HG03521 (cell line): Measurements from ENCODE around the gene SLCO4A1.
"Not testable (repeated sequence)": the region's sequence is repeated elsewhere in the genome, so short reads cannot be mapped to it uniquely, and the experiment has no call there.

Source experiments
- ATAC-seq: cut with Tn5 transposase; IDR thresholded peaks from one replicate; pipeline ENCODE4 v1.9.1; 2021; ENCODE audit warnings: mild to moderate bottlenecking, moderate library complexity; ENCODE audit not compliant: unreplicated experiment

The SLCO4A1 gene

DNA sequence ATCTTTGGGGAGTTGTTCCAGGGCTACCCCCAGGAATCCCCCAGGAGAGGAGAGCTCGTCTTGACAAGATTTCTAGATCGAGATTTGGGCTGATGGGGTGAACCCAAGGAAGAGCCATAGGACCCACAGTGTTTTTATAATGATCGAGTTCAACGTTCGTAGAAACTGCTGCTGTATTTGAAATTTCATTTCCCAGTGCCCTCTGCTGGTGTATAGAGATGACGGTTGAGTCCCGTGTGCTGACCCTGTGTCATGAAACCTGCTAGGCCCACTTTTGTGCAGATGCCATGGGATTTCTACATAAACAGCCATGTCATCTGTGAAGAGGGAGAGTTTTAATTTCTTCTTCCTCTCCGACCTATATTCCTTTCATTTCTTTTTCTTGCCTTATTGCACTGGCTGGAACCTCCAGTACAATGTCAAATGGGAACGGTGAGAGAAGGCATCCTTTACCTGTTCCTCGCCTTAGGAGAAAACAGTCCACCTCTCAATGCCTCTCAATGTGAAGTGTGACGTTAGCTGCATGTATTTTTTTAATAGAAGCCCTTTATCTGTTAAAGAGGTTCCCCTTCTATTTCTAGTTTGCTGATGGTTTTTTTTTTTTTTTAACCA lies 37.8 kb downstream of the SLCO4A1 start:
- ATAC-seq, result no peak

DNA sequence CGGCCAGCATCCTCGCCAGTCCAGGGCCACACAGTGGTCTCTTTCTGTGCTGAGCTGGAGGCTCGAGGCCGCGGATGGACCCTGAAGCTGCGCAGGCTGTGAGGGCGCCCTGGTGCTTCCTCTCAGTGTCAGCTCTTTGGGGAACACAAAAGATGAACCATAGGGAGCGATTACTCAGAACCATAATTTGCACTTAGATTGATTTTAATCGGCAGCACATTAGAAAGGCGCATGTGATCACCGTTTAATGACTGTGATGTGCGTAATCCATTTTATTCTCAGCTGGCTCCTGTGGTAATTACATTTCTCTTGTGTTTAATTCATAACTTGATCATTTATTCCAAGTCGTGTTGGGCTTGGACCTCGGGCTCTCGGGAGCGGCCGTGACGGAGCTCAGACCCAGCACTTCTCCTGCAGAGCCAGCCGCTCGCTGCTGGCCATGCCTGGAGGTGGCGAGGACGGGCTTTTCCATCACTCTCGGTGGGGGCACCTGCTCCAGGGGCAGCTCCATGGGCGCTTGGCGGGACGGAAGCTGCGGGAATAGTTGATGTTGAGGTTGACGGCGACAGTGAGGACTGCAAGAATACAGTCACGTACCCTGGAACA lies 40.7 kb downstream of the SLCO4A1 start:
- no peak for ATAC-seq

DNA sequence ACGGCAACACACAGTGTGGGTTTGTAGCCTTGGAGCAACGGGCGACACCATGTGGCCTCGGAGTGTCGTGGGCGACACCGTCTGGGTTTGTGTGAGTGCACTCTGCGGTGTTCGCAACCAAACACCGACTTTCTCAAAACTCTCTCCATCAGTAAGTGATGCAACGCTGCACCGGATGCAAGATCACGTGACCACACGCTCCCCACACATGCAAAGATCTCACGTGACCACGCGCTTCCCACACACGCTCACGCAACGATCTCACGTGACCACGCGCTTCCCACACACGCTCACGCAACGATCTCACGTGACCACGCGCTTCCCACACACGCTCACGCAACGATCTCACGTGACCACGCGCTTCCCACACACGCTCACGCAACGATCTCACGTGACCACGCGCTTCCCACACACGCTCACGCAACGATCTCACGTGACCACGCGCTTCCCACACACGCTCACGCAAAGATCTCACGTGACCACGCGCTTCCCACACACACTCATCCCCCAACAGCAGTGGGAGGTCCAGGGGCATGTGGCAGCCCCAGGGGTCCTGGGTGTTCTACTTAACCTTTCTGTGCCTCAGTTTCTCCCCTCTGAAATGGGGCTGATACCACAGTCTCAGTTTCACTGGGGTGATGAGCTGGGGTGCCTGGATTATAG lies 41.5 kb downstream of the SLCO4A1 start:
- not testable (repeated sequence) for ATAC-seq

DNA sequence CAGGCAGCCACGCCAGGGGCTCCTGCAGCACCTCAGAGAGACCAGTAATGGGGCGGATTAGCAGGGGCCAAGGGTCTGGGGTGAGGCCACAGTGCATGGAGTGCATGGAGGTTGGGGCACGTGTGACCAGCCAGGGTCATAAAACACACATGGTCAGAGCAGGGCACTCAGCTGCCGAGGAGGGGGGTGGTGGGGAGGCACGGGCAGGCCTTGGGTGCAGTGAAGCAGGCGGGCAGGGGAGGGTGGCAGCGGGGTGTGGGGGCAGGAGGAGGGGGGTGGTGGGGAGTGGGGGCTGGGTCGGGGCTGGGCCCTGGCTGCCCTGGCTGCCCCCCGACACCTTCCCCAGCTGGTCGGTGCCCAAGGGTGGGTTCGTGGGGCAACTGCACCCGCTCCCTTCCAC lies 42.7 kb downstream of the SLCO4A1 start:
- no peak for ATAC-seq

DNA sequence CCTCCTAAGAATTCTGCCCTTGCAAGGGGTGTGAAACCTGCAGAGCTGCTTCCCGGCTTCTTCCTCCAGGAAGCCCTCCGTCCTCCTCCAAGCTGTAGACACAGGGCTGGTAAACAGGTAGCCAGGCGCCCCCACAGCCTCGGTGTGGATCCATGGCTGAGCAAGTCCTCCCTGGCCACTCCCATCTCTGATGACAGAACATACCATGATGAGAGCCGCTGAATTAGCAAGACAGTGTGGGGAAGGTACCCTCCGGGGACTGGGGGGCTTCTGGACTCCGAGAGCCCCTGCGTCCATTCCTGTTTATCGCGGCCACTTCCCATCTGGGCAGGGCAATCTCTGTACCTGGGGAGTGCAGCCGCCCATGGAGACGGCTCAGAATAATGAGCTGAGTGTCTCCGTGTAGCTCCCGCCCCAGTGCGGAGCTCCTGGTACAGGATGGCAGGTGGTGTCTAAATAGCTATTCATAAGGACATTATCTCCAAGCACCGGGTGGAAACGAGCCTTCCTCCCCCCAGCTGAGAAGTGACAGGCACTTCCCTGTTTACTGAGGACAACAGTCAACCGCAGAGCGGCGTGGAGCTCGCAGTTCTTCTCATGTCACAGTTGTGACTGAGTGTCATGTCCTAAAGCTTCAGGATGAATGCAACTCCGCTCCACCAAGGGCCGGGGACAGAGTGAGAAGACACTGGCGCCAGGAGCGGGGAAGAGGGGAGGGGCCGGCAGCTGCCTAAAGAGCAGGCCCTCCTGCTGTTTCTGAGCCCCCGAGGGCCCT lies 43.7 kb downstream of the SLCO4A1 start:
- ATAC-seq, result no peak

DNA sequence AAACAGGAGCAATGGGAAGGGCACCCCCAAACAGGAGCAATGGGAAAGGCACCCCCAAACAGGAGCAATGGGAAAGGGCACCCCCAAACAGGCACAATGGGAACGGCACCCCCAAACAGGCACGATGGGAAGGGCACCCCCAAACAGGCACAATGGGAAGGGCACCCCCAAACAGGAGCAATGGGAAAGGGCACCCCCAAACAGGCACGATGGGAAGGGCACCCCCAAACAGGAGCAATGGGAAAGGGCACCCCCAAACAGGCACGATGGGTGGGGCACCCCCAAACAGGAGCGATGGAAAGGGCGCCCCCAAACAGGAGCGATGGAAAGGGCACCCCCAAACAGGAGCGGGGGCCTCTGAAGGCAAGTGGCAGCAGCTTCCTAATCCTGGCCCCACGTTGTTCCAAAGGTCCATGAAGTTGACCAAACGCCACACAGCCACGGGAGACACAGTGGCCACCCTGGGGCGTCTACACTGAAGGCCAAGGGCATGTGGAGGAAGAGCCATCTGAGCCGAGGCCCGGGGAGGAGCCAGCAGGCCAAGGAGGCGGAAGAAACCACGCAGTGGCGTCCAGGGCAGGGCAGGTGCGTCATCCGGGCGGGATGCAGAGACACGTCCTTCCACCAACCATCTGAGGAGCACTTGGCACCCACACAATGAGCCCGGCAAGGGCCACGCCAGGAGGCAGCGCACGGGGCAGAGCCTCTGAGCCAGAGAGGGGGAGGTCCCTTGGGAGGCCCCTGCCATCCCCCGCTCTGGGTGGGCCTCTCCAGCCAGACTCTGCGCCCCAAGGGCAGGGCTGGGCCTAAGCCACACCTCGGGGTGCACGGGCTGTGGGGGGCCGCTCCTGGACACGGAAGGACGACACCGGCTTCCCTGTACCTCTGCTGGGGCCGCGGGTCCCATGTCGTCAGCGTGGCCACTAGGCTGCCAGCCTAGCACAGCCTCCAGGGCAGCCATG lies 44.8 kb downstream of the SLCO4A1 start:
- ATAC-seq, result no peak

DNA sequence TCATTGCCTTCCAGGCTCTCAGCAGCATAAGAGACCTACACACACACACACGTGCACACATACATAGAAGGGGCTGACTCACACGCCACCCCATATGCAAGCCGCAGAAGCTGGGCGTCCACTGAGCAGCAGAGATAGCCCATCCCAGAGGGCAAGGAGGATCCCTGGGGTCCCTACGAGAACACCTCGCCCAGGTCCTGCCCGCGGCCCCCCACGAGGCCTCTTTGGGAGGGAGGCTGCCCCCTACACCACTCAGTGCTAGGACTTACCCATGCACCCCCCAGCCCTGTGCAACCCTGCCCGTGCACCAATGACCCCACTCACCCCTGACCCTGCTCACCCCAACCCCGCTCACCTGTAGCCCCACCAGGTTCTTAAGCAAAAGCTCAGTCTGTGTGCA lies 45.8 kb downstream of the SLCO4A1 start:
- ATAC-seq, result no peak

DNA sequence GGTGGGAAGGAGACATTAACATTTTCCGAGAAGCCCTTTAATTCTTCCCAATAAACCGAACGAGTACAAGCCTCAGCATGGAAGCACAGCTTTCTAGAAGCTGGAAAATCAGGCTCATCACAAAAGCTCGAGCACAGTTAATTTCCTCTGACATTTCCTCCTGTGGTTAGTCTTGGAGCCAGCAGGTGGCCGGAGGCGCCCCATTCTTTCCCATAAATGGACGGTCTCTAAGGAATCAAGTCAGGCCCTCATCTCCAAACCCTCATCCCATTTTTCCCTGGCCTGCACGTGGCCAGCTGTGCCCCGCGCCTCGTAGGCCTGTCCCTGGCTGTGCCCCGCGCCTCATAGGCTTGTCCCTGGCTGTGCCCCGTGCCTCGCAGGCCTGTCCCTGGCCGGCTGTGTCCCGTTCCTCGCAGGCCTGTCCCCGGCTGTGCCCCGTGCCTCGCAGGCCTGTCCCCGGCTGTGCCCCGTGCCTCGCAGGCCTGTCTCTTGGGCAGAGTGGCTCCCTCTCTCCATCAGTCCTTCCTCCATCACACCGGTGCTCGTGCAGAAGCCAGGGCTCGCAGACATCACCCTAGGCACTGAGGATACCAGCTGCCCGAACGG lies 46.7 kb downstream of the SLCO4A1 start:
- ATAC-seq, result no peak

DNA sequence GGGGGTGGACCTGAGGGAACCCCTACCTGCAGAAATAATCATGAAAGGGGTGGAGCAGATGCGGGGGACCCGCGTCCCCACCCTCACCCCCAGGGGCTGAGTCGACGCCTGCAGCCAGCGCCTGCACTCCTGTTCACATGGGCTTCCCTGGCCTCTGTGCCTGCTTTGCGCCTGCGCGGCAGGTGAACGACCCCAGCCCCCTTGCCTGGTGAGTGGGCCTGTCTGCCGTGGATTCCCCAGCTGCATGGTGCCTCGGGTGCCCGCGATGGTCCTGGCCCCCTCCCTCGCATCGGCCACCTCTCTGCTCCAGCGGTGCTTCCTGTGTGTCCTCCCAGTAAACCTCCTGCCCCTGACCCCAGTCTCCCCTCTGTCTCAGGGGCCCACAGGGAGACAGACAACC lies 47.6 kb downstream of the SLCO4A1 start:
- no peak for ATAC-seq

DNA sequence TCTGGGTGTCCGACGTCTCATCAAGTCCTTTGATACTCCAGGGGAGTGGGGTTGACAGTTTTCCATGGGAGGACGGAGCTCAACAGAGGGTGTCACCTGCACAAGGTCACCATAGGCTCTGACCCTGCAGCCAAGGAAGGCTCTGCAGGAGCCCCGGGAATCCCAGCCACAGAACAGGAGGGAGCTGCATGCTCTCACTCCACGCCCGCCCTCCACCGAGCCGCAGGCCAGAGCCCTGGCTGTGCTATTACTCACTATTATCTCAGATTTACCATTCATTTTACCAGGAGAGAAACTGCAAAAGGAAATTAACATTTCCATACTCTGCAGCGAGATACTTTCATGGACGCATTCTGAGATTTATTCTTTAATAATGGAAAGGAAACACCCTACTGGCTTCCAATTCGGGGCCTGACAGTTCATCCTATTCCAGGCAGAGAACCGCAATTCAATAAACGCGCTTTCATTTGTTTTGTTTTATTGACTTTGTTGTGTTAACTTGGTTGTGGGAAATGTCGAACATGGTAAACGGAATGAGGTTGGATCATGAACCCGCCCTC lies 48.0 kb downstream of the SLCO4A1 start:
- ATAC-seq, result no peak

DNA sequence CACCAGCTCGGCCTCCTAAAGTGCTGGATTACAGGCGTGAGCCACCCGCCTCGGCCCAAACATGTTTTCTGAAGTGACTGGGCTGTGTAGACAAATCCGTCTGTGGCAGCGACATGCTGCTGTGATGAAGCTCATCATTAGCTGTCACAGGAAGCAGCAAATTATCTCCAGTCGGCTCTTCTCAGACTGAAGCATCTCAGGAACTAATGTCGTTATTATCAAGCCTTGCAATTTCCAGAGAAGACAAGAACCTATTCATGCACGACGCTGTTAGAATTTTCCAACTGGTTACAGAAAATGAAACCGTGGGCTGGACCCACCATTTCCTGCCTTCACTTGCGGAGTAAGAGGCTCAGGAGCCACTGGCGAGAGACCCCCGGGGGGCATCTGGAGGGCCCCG lies 49.2 kb downstream of the SLCO4A1 start:
- no peak for ATAC-seq

DNA sequence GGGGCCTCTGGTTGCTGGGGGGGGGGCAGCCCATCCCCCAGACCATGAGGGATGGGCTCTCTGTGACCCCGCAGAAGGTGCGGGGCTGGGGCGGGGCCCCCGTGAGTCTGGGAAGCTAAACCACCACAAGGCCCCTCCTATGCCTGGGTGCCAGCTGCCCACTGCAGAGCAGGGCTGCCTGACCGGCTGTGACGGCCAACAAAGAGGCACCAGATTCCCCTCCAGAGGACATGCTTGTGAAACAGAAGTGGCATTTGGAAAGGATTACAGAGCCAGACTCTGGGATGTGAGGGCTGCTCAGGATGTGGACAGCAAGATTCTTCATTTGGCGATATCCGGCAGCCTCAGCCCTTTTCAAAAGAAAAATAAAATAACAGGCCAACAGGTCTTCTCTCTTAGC lies 49.9 kb downstream of the SLCO4A1 start:
- no peak for ATAC-seq

DNA sequence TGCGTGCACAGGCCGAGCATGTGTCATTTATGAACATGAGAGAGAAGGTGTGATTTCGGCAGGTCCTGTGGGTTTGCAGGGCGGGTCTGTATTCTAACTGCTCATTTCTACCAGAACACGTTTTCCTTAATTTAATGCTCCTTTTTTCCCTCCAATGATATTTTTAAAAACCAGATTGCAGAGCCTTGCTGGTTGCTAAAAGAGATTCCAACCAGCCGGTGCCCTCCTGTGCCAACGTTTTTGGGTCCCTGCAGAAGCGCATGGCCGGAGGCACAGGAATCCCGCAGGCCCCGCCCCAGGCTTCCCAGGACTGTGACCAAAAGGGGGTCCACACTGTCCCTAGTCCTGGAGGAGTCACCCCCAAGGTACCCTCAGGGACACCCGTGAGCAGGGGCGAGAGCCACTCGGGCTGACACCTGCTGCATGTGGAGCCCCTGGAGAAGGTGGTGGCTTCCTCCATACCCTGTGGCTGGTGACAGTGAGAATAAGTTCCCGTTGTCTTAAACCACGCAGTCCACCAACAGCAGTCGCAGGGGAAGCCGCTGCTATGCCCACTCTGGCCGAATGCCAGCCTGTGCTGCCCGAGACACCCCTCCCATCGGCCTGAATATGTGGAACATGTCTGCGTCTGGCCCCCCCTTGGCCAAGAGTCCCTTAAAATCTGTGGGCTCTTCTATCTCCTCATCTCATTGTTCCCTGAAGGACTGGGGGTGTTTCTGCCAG lies 50.7 kb downstream of the SLCO4A1 start:
- no peak for ATAC-seq

DNA sequence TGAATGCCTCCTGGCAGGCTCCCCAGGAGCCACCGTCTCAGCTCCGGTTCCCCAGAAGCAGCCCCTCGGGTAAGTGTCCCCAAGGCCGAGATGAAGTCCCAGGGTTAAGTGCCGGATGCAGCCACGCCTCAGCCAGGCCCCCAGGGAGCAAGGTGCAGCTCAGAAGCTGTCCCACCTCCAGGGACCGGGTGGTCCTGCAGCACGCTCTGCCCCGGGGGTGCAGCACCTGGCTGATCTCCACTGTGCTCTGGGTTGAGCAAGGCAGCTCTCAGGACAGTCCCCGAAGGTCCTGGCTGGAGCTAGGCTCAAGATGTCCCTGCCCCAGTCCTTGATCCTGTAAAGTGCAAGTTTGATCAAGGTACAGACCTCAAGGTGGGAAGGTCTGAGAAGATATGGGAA lies 51.2 kb downstream of the SLCO4A1 start:
- ATAC-seq, result no peak

DNA sequence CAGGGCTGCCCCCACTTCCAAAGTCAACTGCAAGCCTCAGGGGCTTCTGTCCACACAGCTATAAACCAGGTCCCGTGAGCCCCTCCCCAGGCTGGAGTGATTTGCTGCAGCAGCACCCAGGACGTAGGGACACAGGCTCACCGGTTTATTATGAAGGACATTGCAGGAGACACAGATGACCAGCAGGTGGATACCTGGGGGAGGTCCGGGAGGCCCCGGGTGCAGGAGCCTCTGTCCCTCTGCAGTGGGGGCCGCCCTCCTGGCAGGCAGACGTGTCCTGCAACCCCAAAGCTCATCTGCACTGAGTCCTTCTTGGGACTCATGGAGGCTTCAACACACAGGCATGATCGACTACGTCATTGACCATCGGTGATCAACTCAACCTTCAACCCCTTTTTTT lies 51.8 kb downstream of the SLCO4A1 start:
- ATAC-seq, result no peak

DNA sequence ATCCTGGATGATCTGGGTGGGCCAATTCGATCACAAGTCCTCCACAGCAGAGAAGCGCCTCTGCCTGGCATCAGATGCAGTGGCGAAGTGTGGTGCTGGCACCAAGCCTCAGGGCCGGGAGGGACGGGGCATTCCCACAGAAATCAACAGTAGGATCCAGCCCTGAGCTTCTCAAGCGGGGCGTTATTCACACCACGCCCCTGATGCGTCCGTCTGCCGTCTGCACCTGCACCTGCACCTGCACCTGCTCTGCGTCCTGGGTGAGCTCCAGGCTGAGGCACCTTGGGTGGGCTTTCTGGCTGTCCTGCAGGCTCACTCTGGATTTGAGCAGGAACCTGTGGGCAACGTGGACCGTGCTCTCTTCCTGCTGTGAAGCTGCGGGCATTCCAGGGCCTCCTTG lies 52.6 kb downstream of the SLCO4A1 start:
- no peak for ATAC-seq

DNA sequence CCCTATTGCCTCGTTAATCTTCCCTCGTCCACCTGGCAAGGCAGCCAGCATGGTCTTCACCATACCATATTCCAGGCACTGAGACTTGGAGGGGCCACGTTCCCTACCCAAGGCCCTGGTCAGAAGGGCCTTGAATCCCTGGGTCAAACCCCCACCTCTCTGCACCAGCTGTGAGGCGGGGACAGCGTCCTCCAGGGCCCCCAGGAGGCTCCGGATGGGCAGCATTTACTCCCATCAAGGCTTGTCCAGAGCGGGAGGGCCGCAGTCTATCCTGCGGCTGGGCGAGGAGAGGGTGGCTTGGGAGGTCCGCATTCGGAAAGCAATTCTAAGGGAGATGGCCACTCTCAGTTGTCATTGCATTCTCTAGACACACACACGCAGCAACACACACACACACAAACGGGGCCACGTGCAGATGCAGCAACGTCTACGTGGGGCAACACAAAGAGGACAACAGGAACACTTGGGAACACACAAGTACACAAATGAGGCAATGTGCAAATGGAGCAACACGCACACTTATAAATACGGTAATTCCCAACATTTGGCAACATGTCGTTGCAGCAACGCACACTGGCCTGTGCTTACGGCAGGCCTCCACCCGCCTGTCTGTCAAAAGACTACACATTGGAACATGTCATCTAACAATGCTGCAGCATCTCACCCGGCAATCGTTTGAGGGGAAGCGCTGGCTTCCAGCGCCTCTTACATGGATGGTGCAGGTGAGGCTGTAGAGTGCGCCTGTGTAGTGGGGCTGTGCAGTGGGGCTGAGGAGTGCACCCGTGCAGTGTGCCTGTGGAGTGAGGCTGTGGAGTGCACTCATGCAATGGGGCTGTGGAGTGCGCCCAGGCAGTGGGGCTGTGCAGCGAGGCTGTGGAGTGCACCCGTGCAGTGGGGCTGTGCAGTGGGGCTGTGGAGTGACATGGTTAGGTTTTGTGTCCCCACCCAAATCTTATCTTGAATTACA lies 53.4 kb downstream of the SLCO4A1 start:
- no peak for ATAC-seq

DNA sequence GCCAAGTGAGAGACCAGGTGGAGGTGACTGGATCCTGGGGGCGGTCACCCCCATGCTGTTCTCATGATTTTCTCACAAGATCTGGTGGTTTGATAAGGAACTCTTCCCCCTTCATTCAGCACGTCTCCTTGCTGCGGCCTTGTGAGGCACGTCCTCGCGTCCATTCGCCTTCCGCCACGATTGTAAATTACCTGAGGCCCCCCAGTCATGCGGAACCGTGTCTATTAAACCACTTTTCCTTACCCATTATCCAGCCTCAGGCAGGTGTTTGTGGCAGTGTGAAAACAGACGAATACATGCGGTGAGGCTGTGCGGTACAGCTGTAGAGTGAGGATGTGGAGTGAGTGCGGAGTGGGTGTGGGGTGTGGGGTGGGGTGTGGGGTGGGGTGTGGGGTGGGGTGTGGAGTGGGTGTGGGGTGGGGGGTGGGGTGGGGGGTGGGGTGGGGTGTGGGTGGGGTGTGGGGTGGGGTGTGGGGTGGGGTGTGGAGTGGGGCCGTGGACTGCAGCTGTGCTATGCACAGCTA lies 54.2 kb downstream of the SLCO4A1 start:
- ATAC-seq, result no peak
